Activated T-cell treated with anti-CD3 and anti-CD28 coated beads, Interleukin-2, amount 50 U/mL, for 4 hours (primary cell): ENCODE data around the gene RAE1. TPM values are rescaled to one million over a fixed set of nuclear protein-coding genes. Genes with fewer than 3 reads are reported as not detected.
"Not testable (repeated sequence)": the region's sequence is repeated elsewhere in the genome, so short reads cannot be mapped to it uniquely, and the experiment has no call there.

Experiments
- ATAC-seq, 2 donors: fragments of 200-7000 bp; cut with Tn5 transposase; one replicate each; pipeline ENCODE4 v1.10.0; 2021
- DNase-seq: peaks from one replicate; pipeline ENCODE4 v3.0.0-alpha.2; 2020
- H3K27me3 Mint-ChIP-seq: one replicate; pipeline ENCODE4 v1.8.0; 2021; ENCODE audit warnings: low read depth, mixed read lengths
- H3K36me3 Mint-ChIP-seq: one replicate; pipeline ENCODE4 v1.8.0; 2022; ENCODE audit warnings: mixed read lengths; ENCODE audit not compliant: insufficient read depth
- H3K4me1 Mint-ChIP-seq: one replicate; pipeline ENCODE4 v1.8.0; 2021; ENCODE audit warnings: low read depth, mixed read lengths
- H3K4me3 Mint-ChIP-seq: one replicate; pipeline ENCODE4 v1.8.0; 2021; ENCODE audit warnings: mild to moderate bottlenecking, moderate library complexity, mixed read lengths
- H3K9me3 Mint-ChIP-seq: one replicate; pipeline ENCODE4 v1.8.0; 2021; ENCODE audit warnings: mixed read lengths
- total RNA-seq, 3 donors: library from RNA; stranded (reverse); gene quantifications; one replicate each; pipeline ENCODE4 v1.2.1, GENCODE V29; 2021

RAE1 gene
- total RNA-seq, 3 donors from 2014 or later: 64.7 to 73.8 (median 68.5) TPM

- no peaks in the 10 kb centered on the region for H3K4me1 Mint-ChIP-seq
- no peak overlapping the region for H3K4me3 Mint-ChIP-seq
- DNase-seq: no peak
- H3K9me3 Mint-ChIP-seq: no peaks in the 10 kb centered on the region
- H3K36me3 Mint-ChIP-seq: no peaks in the 10 kb centered on the region
- no peak for ATAC-seq
- H3K27me3 Mint-ChIP-seq: peaks cover 25% of the 10 kb centered on the region
Observed at GRCh38 chr20:57342829-57343228, 8.2 kb upstream of the RAE1 start.

- H3K36me3 Mint-ChIP-seq: no peaks in the 10 kb centered on the region
- DNase-seq: peak; percentile 59
- H3K27me3 Mint-ChIP-seq: peaks cover 20% of the 10 kb centered on the region
- H3K9me3 Mint-ChIP-seq: no peaks in the 10 kb centered on the region
- peak in 1 of 2 donors; percentile 26 for ATAC-seq
- H3K4me1 Mint-ChIP-seq: peaks cover 4% of the 10 kb centered on the region
- H3K4me3 Mint-ChIP-seq: no peak overlapping the region
Observed at GRCh38 chr20:57346477-57346876, 4.6 kb upstream of the RAE1 start.

- H3K9me3 Mint-ChIP-seq: no peaks in the 10 kb centered on the region
- DNase-seq (no peak), ATAC-seq (no peak)
- H3K36me3 Mint-ChIP-seq: peaks cover 3% of the 10 kb centered on the region
- peaks cover 13% of the 10 kb centered on the region for H3K27me3 Mint-ChIP-seq
- no peak overlapping the region for H3K4me3 Mint-ChIP-seq
- H3K4me1 Mint-ChIP-seq: peaks cover 12% of the 10 kb centered on the region
Observed at GRCh38 chr20:57347393-57347792, 3.7 kb upstream of the RAE1 start.

GRCh38 chr20:57348200-57348921 lies 2.7 kb upstream of the RAE1 start:
- not testable (repeated sequence) for DNase-seq, ATAC-seq, H3K9me3 Mint-ChIP-seq, H3K27me3 Mint-ChIP-seq, H3K36me3 Mint-ChIP-seq, H3K4me3 Mint-ChIP-seq
- H3K4me1 Mint-ChIP-seq: peaks cover 21% of the 10 kb centered on the region

GRCh38 chr20:57348922-57349574 lies 2.0 kb upstream of the RAE1 start:
- H3K36me3 Mint-ChIP-seq, ATAC-seq, H3K27me3 Mint-ChIP-seq, DNase-seq, H3K9me3 Mint-ChIP-seq: not testable (repeated sequence)
- Mint-ChIP-seq H3K4me3 (peak overlapping the region; percentile 9), H3K4me1 (peaks cover 26% of the 10 kb centered on the region)

- H3K9me3 Mint-ChIP-seq: no peaks in the 10 kb centered on the region
- peaks cover 16% of the 10 kb centered on the region for H3K36me3 Mint-ChIP-seq
- H3K4me1 Mint-ChIP-seq: peaks cover 26% of the 10 kb centered on the region
- no peak for DNase-seq
- H3K4me3 Mint-ChIP-seq: peak overlapping the region; percentile 64
- peaks cover 9% of the 10 kb centered on the region for H3K27me3 Mint-ChIP-seq
- ATAC-seq: no peak
Observed at GRCh38 chr20:57350081-57350710, 859 bp upstream of the RAE1 start.

GRCh38 chr20:57350726-57351041 lies 371 bp upstream of the RAE1 start:
- H3K27me3 Mint-ChIP-seq, ATAC-seq, DNase-seq, H3K9me3 Mint-ChIP-seq: not testable (repeated sequence)
- Mint-ChIP-seq H3K4me1 (peaks cover 26% of the 10 kb centered on the region), H3K36me3 (peaks cover 19% of the 10 kb centered on the region), H3K4me3 (peak overlapping the region; percentile 91)

- H3K4me3 Mint-ChIP-seq: peak overlapping the region; percentile 91
- H3K27me3 Mint-ChIP-seq: peaks cover 5% of the 10 kb centered on the region
- no peak for ATAC-seq
- no peak for DNase-seq
- H3K9me3 Mint-ChIP-seq: no peaks in the 10 kb centered on the region
- peaks cover 28% of the 10 kb centered on the region for H3K36me3 Mint-ChIP-seq
- peaks cover 26% of the 10 kb centered on the region for H3K4me1 Mint-ChIP-seq
Observed at GRCh38 chr20:57352305-57352704, 1.2 kb downstream of the RAE1 start.

- Mint-ChIP-seq H3K9me3 (no peaks in the 10 kb centered on the region), H3K4me3 (peak overlapping the region; percentile 52), H3K4me1 (peaks cover 26% of the 10 kb centered on the region), H3K36me3 (peaks cover 28% of the 10 kb centered on the region), H3K27me3 (no peaks in the 10 kb centered on the region)
- DNase-seq: no peak
- no peak for ATAC-seq
Observed at GRCh38 chr20:57353351-57353750, 2.3 kb downstream of the RAE1 start.

GRCh38 chr20:57361517-57361916 lies 10.5 kb downstream of the RAE1 start:
- Mint-ChIP-seq H3K9me3 (no peaks in the 10 kb centered on the region), H3K4me3 (no peak overlapping the region), H3K4me1 (no peaks in the 10 kb centered on the region), H3K27me3 (no peaks in the 10 kb centered on the region), H3K36me3 (peaks cover 18% of the 10 kb centered on the region)
- ATAC-seq: no peak
- DNase-seq: no peak

- Mint-ChIP-seq H3K4me1 (no peaks in the 10 kb centered on the region), H3K27me3 (no peaks in the 10 kb centered on the region), H3K36me3 (peaks cover 31% of the 10 kb centered on the region), H3K9me3 (no peaks in the 10 kb centered on the region), H3K4me3 (no peak overlapping the region)
- DNase-seq (no peak), ATAC-seq (no peak)
Observed at GRCh38 chr20:57364451-57364850, 13.4 kb downstream of the RAE1 start.

- Mint-ChIP-seq H3K27me3 (no peaks in the 10 kb centered on the region), H3K36me3 (peaks cover 53% of the 10 kb centered on the region), H3K4me3 (no peak overlapping the region), H3K4me1 (peaks cover 10% of the 10 kb centered on the region), H3K9me3 (no peaks in the 10 kb centered on the region)
- no peak for DNase-seq
- ATAC-seq: no peak
Observed at GRCh38 chr20:57369596-57369995, 18.5 kb downstream of the RAE1 start.

GRCh38 chr20:57370316-57370715 lies 19.3 kb downstream of the RAE1 start:
- ATAC-seq (no peak), DNase-seq (no peak)
- no peak overlapping the region for H3K4me3 Mint-ChIP-seq
- H3K36me3 Mint-ChIP-seq: peaks cover 54% of the 10 kb centered on the region
- peaks cover 10% of the 10 kb centered on the region for H3K4me1 Mint-ChIP-seq
- no peaks in the 10 kb centered on the region for H3K27me3 Mint-ChIP-seq
- H3K9me3 Mint-ChIP-seq: no peaks in the 10 kb centered on the region

- Mint-ChIP-seq H3K9me3 (no peaks in the 10 kb centered on the region), H3K27me3 (no peaks in the 10 kb centered on the region), H3K36me3 (peaks cover 53% of the 10 kb centered on the region), H3K4me3 (no peak overlapping the region), H3K4me1 (peaks cover 10% of the 10 kb centered on the region)
- DNase-seq (no peak), ATAC-seq (no peak)
Observed at GRCh38 chr20:57371363-57371762, 20.3 kb downstream of the RAE1 start.

GRCh38 chr20:57372157-57372556 lies 21.1 kb downstream of the RAE1 start:
- H3K9me3 Mint-ChIP-seq: no peaks in the 10 kb centered on the region
- ATAC-seq: no peak
- H3K27me3 Mint-ChIP-seq: no peaks in the 10 kb centered on the region

More at GRCh38 chr20:57372157-57372556, 21.1 kb downstream of the RAE1 start:
- Mint-ChIP-seq H3K4me3 (no peak overlapping the region), H3K4me1 (peaks cover 10% of the 10 kb centered on the region), H3K36me3 (peaks cover 52% of the 10 kb centered on the region)
- no peak for DNase-seq
